Measurements from ENCODE around the gene SRRT.
"Not testable (repeated sequence)": the region's sequence is repeated elsewhere in the genome, so short reads cannot be mapped to it uniquely, and the experiment has no call there.

SRRT gene

GRCh38 chr7:100893318-100893895, 18.5 kb downstream of the SRRT start:
- no peak for DNase-seq

DNA sequence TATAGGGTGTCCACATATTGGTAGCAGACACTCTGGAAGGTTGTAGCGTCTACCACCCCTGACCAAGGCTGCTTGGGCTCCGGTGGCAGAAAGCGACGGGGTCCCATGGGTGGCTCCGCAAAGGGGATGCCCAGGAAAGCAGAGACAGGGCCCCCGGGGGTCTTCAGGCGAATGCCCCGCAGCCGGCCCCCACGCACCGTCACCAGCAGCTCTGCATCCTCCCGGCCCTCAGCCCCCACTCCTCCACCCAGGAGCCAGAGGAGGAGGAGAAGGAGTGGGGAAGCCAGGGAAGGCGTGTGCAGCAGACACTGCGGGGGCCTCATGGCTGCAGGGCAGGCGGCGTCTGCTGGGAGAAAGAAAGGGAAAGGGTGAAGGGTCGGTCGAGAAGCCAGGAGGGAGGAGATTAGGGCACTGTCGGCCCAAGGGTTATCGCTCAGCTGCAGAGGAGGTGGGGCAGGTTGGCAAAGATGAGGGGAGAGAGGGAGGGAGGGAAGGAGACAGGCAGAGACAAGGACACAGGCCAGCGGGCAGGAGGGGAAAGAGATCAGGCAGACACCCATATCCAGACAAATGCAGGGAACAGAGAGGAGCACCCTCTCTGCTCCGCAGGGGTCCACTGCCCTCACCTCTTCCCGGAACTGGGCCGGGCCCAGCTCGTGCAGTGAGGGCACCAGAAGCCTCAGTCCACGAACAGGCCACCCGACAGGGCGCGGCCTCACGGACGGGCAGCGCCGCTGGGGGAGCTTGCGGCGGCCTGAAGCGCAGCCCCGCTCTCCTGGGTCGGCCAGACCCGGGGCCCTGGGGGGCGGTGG, 19.2 kb downstream of the SRRT start:
- DNase-seq: no peak

- DNase-seq: peak in 32 of 51 donors; percentile 8 to 66 (median 36)
These were observed 20.2 kb downstream of the SRRT start for GRCh38 chr7:100894860-100895700.

GRCh38 chr7:100895701-100895955, 20.7 kb downstream of the SRRT start, which contains the start of gene ACHE:
TSS of gene ACHE (minus strand) at chr7:100895888. CDS start at chr7:100894232, 1,656 bp downstream.
- no peak for DNase-seq

DNA sequence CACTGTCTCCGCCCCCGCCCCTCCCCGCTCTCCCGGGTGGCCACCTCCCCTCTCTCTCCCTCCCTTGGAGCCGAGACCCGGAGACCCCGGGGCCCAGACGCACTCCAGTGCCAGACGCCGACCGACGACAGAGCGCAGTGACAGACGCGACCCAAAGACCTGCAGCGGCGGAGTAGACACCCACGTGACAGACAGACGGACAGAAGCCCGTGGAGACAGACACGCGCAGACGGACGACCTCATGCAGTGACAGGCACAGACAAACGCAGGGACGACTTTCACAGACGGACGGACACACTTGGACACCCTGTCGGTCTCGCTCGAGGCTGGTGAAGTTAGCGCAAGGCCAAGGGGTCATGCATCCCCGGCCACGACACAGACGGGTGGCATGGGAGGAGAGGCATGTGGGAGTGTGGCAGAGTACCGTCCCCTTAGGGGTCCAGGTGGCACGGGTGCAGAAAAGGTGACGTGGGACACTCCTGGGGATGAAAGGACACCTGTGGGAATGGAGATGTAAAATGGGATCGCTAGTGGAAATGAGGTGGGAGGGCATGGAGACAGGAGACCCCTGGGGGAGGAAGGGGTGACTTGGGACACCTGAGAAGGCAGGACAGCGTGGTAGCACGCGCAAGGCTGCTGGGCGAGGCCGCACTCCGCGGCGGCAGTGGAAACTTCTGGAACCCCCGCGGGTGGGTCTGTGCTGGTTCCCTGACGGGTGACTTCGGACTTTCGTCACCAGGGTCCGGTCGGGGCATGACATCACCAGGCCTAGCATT, 21.2 kb downstream of the SRRT start:
- DNase-seq: peak in 30 of 51 donors; percentile 5 to 63 (median 36)

DNA sequence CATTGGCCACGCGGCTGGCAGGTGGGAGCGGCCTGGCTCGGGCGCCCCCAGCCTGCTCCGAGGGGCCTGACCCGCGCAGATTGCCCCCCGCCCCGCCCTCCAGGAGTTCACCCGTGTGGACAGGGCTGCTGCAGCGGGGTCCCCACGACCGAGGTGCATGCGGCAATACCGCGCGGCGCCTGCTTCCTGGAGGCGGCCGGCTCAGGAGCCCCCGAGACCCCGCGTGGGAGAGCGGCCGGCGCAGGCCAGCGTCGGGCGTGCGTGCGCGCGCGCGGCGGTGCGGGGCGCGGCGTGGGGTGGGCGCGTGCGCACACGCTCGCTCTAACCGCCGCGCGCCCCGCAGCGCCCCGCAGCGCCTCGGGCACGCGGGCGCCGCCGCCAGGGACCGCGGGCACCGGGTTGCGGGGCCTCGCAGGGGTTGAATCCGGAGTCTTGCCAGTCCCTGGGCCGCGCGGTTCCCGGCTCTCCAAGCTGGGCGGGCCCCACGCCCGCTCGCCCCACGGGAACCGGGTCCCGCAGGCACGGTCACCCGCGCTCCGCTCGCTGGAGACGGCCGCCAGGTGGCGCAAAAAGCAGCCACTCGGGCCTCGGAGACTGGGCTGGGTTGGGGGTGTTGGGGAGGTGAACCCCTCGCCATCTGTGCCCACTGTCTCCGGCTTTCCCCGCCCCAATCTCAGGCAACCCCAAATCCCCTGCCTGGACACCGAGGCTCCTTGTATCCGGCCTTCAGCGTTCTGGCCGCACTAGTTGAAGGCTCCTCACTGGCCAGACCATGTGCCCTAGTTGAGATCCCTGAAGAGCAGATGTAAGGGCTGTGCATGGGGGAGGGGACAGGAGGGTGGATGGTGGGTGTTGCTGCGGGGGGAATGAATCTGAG, 22.1 kb downstream of the SRRT start:
- DNase-seq: peak in 38 of 51 donors; percentile 6 to 75 (median 39)

GRCh38 chr7:100897772-100898454, 23.0 kb downstream of the SRRT start:
- no peak for DNase-seq

GRCh38 chr7:100899432-100899831, 24.5 kb downstream of the SRRT start:
- no peak for DNase-seq

GRCh38 chr7:100900978-100901377, 26.1 kb downstream of the SRRT start:
- DNase-seq: no peak

DNA sequence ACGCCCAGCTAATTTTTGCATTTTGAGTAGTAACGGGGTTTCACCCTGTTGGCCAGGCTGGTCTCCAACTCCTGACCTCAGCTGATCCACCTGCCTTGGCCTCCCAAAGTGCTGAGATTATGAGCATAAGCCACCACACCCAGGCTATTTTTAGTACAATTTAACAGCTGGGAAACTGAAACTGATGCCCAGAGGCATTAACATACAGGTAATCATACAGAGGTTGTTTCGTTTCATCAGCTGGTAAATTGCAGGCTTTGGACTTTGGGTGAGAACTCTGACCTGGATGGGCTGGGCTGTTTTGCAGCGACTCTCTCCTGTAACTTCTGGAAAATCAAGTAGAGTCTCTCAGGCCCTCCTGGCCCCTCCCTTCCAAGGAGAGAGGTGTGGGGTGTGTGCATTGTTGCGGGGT, 27.0 kb downstream of the SRRT start:
- DNase-seq: no peak

- no peak for DNase-seq
These were observed 27.7 kb downstream of the SRRT start for GRCh38 chr7:100902638-100903037.

GRCh38 chr7:100908512-100908911, 33.6 kb downstream of the SRRT start:
- DNase-seq: no peak

GRCh38 chr7:100910443-100910842, 35.5 kb downstream of the SRRT start:
- not testable (repeated sequence) for DNase-seq

GRCh38 chr7:100911484-100911883, 36.6 kb downstream of the SRRT start:
- no peak for DNase-seq

- no peak for DNase-seq
These were observed 39.4 kb downstream of the SRRT start for GRCh38 chr7:100914208-100914878.

GRCh38 chr7:100914879-100915447, 40.1 kb downstream of the SRRT start:
- DNase-seq: no peak

GRCh38 chr7:100919335-100919734, 44.4 kb downstream of the SRRT start:
- not testable (repeated sequence) for DNase-seq

DNA sequence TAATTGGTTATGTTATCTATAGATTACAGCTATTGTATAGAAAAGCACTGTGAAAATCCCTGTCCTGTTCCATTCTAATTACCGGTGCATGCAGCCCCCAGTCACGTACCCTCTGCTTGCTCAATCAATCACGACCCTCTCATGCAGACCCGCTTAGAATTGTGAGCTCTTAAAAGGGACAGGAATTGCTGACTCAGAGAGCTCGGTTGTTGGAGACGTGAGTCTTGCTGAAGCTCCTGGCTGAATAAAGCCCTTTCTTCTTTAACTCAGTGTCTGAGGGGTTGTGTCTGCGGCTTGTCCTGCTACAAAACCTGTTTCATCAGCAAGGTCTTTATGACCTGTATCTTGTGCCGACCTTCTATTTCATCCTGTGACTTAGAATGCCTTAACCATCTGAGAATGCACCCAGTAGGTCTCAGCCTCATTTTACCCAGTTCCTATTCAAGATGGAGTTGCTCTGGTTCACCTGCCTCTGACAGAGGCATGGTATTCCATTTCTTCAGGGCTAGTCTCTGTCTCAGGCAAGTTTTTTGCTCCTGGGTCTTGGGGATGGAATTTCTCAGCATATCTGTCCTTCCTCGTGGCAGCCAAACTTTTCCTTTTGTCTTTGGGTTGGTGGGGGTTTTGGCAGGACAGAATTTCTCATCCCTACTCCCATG, 45.0 kb downstream of the SRRT start:
- DNase-seq: not testable (repeated sequence)

Data from hypothalamus (tissue), 51 donors.